IMR-90 (cell line): ENCODE data around the gene SLC4A3. TPM values are rescaled to one million over a fixed set of nuclear protein-coding genes. Genes with fewer than 3 reads are reported as not detected.
A peak's percentile ranks its signal among the peaks of the same experiment; 100 is the strongest.

Experiments used
- ATAC-seq: fragments of 200-7000 bp; cut with Tn5 transposase; 2 replicates; pipeline ENCODE4 v1.9.1; 2020; ENCODE audit warnings: low read depth, mild to moderate bottlenecking, moderate library complexity
- BruUV-seq: library from RNA; stranded (reverse); fragments of 400-500 nt; replicated peaks from 2 replicates; lab custom pipeline; 2021; lab: Mats Ljungman, UMichigan
- CTCF ChIA-PET: fragments of 300-600 bp; formaldehyde crosslinking; extraction: SDS; loops from one replicate; lab custom pipeline; 2021; ENCODE audit warnings: antibody characterized with exemption; lab: Yijun Ruan, JAX
- POLR2A ChIA-PET: fragments of 300-600 bp; sonication (Branson Sonifier 250); formaldehyde crosslinking; loops from one replicate; lab custom pipeline; 2022; ENCODE audit warnings: antibody characterized with exemption; ENCODE audit not compliant: unreplicated experiment; lab: Charles Lee
- DNase-seq: peaks from one replicate; pipeline ENCODE4 v3.0.0; 2013
- H2AFZ ChIP-seq: replicated peaks from 2 replicates; pipeline ENCODE3; 2013; ENCODE audit warnings: low read length, mild to moderate bottlenecking; ENCODE audit not compliant: poor library complexity
- H2AK5ac ChIP-seq: 2 replicates; pipeline ENCODE4 v1.6.1; 2013; ENCODE audit warnings: low read depth, low read length, inconsistent platforms
- H2AK9ac ChIP-seq: replicated peaks from 2 replicates; pipeline ENCODE3; 2013; ENCODE audit warnings: mild to moderate bottlenecking, low read depth, low read length, moderate library complexity; ENCODE audit not compliant: poor library complexity
- H2BK120ac ChIP-seq: 2 replicates; pipeline ENCODE4 v1.6.1; 2013; ENCODE audit warnings: low read depth, low read length, inconsistent platforms
- H2BK15ac ChIP-seq: 3 replicates; pipeline ENCODE4 v1.6.1; 2013; ENCODE audit warnings: low read depth, low read length, inconsistent platforms
- H2BK20ac ChIP-seq: 2 replicates; pipeline ENCODE4 v1.6.1; 2013; ENCODE audit warnings: low read depth, mild to moderate bottlenecking, inconsistent platforms, low read length, moderate library complexity
- H2BK5ac ChIP-seq: 2 replicates; pipeline ENCODE4 v1.6.1; 2013; ENCODE audit warnings: mild to moderate bottlenecking, low read depth, low read length, inconsistent platforms; ENCODE audit not compliant: poor library complexity, severe bottlenecking
- H3K14ac ChIP-seq: replicated peaks from 2 replicates; pipeline ENCODE4 v1.6.1; 2013; ENCODE audit warnings: low read depth, low read length, inconsistent platforms
- H3K18ac ChIP-seq: 2 replicates; pipeline ENCODE4 v1.6.1; 2013; ENCODE audit warnings: low read depth, low read length, control low read depth
- H3K23ac ChIP-seq: 2 replicates; pipeline ENCODE4 v1.6.1; 2013; ENCODE audit warnings: low read depth, low read length, inconsistent platforms
- H3K27ac ChIP-seq: 2 replicates; pipeline ENCODE4 v1.5.1; 2013; ENCODE audit warnings: mild to moderate bottlenecking, control low read depth, low read length; ENCODE audit not compliant: insufficient read depth
- H3K27me3 ChIP-seq: 2 replicates; pipeline ENCODE4 v1.6.1; 2013; ENCODE audit warnings: low read length; ENCODE audit not compliant: control insufficient read depth, insufficient read depth
- H3K36me3 ChIP-seq: 2 replicates; pipeline ENCODE4 v1.6.1; 2013; ENCODE audit warnings: low read length, mixed read lengths; ENCODE audit not compliant: control insufficient read depth, insufficient read depth
- H3K4ac ChIP-seq: 2 replicates; pipeline ENCODE4 v1.6.1; 2013; ENCODE audit warnings: low read depth, low read length, inconsistent platforms
- H3K4me1 ChIP-seq: 2 replicates; pipeline ENCODE4 v1.6.1; 2013; ENCODE audit warnings: low read length, mixed read lengths; ENCODE audit not compliant: control insufficient read depth, insufficient read depth
- H3K4me2 ChIP-seq: 2 replicates; pipeline ENCODE4 v1.6.1; 2013; ENCODE audit warnings: low read depth, mild to moderate bottlenecking, control low read depth, low read length, moderate library complexity
- H3K4me3 ChIP-seq: 2 replicates; pipeline ENCODE4 v1.5.1; 2013; ENCODE audit warnings: low read depth, mild to moderate bottlenecking, control low read depth, low read length, moderate library complexity; ENCODE audit not compliant: insufficient read depth
- H3K56ac ChIP-seq: 2 replicates; pipeline ENCODE4 v1.6.1; 2013; ENCODE audit warnings: low read length, inconsistent platforms; ENCODE audit not compliant: insufficient read depth; ENCODE audit errors: extremely low read depth
- H3K79me1 ChIP-seq, 2 experiments: 2 replicates each; pipeline ENCODE4 v1.6.1; 2013; ENCODE audit warnings: low read length in 2 of 2, inconsistent platforms in 1 of 2, low read depth in 1 of 2
- H3K9ac ChIP-seq: 2 replicates; pipeline ENCODE4 v1.6.1; 2013; ENCODE audit warnings: low read depth, low read length, control low read depth
- H3K9me1 ChIP-seq: 2 replicates; pipeline ENCODE4 v1.6.1; 2013; ENCODE audit warnings: low read length, inconsistent platforms; ENCODE audit not compliant: insufficient read depth
- H3K9me3 ChIP-seq: 2 replicates; pipeline ENCODE4 v1.6.1; 2013; ENCODE audit warnings: low read length; ENCODE audit not compliant: control insufficient read depth, insufficient read depth
- H4K20me1 ChIP-seq: 2 replicates; pipeline ENCODE4 v1.6.1; 2013; ENCODE audit warnings: low read length, inconsistent platforms; ENCODE audit not compliant: insufficient read depth
- H4K5ac ChIP-seq: 2 replicates; pipeline ENCODE4 v1.6.1; 2013; ENCODE audit warnings: mild to moderate bottlenecking, low read depth, low read length, control low read depth
- H4K8ac ChIP-seq, 2 experiments: 2 replicates each; pipeline ENCODE4 v1.6.1; 2013; ENCODE audit warnings: low read depth in 2 of 2, low read length in 2 of 2, control low read depth in 1 of 2, inconsistent platforms in 1 of 2
- H4K91ac ChIP-seq: 2 replicates; pipeline ENCODE4 v1.6.1; 2013; ENCODE audit warnings: low read depth, low read length, inconsistent platforms; ENCODE audit not compliant: insufficient read depth
- CEBPB ChIP-seq: IDR thresholded peaks from 2 replicates; pipeline ENCODE4 v1.6.1; 2012; ENCODE audit warnings: low read depth, low read length, improper control_type of control experiment
- WGBS, 2 experiments: methylation state at CpG; one replicate each; pipeline versions ENCODE4 v1.1.5 to v1.1.7; 2013; ENCODE audit warnings: missing lambda C conversion rate in 2 of 2; ENCODE audit not compliant: insufficient read length in 1 of 2; ENCODE audit errors: extremely low coverage in 2 of 2; 5-methylcytosine and 5-hydroxymethylcytosine counted together
- dilution Hi-C: fragments of 300-500 bp; cut with HindIII; formaldehyde crosslinking; loops from one replicate; pipeline ENCODE4 v1.14.3; 2018; ENCODE audit warnings: low sequenced_read_pairs; ENCODE audit not compliant: unreplicated experiment
- in situ Hi-C: fragments of 300-500 bp; cut with MboI; formaldehyde crosslinking; loops from 3 replicates; pipeline ENCODE4 v1.14.3; 2019; ENCODE audit warnings: low sequenced_read_pairs, inconsistent platforms, mixed read lengths
- intact Hi-C: fragments of 100-400 bp; cut with micrococcal nuclease; formaldehyde crosslinking; loops from 2 replicates; pipeline ENCODE4 v1.10.0; 2022
- polyA plus RNA-seq, 3 experiments: library from polyadenylated mRNA; depleted of rRNA; stranded (reverse); fragments of >200 nt; gene quantifications; 2 replicates each; pipeline ENCODE4 v1.2.3, GENCODE V29; 2012; ENCODE audit warnings: low replicate concordance in 1 of 3
- total RNA-seq: library from RNA; depleted of rRNA; stranded (reverse); fragments of >200 nt; gene quantifications from 2 replicates; pipeline ENCODE4 v1.2.3, GENCODE V29; 2012

Gene SLC4A3
- total and polyA plus RNA-seq, 2 of the 4 experiments (the other 2 are of a cell fraction): 0.90 to 6.1 TPM

- 0 out of 2 replicates have a peak overlapping the region, but pooled peaks have one; percentile 19 for H4K91ac ChIP-seq
- 0 out of 2 replicates have a peak overlapping the region, but pooled peaks have one; percentile 31 for H3K9ac ChIP-seq
- peaks cover 5% of the 10 kb centered on the region for H3K4me1 ChIP-seq
- peak overlapping the region; percentile 79; the same call in 1 of the 2 replicates for H4K5ac ChIP-seq
- ChIA-PET CTCF (no interaction called here), POLR2A (interaction anchor here (0.5 kb wide), 1 partner anchor 100 kb away, joined by 3 read pairs; no protein-coding TSS in a partner anchor)
- H4K20me1 ChIP-seq: peaks cover 3% of the 10 kb centered on the region; the same call in 1 of the 2 replicates
- H3K56ac ChIP-seq: no peak overlapping the region
- H3K14ac ChIP-seq: peak overlapping the region; percentile 50; the same call in 1 of the 2 replicates
- no peaks in the 10 kb centered on the region for H3K36me3 ChIP-seq
- H2AFZ ChIP-seq: peak overlapping the region; percentile 79
- peak overlapping the region; percentile 90; the same call in 1 of the 2 replicates for H3K18ac ChIP-seq
- peak overlapping the region; percentile 36; the same call in 1 of the 2 replicates for H2BK20ac ChIP-seq
- H3K4me3 ChIP-seq: peak overlapping the region; percentile 55; the same call in 1 of the 2 replicates
- peak overlapping the region; percentile 73 for H2AK9ac ChIP-seq
- no peak for TF ChIP-seq CEBPB
- peak overlapping the region; percentile 91 for H3K4me2 ChIP-seq
- WGBS, 2 experiments: 30% methylated on average over 5 of the region's 18 CpGs; no CpG with 5 or more reads in 1 of the 2 experiments
- BruUV-seq: no TSS peak
- peak; percentile 47; the same call in 1 of the 2 replicates for ATAC-seq
- H2AK5ac ChIP-seq: no peak overlapping the region
- peak overlapping the region; percentile 68 for H3K4ac ChIP-seq
- peak; percentile 43 for DNase-seq
- peak overlapping the region in 1 of 2 experiments; percentile 87; a peak in 2 of 4 replicates for H4K8ac ChIP-seq
- no peaks in the 10 kb centered on the region; the same call in 1 of the 2 replicates for H3K27me3 ChIP-seq
- dilution Hi-C loops: no loop called here
- peak overlapping the region; percentile 39; the same call in 1 of the 3 replicates for H2BK15ac ChIP-seq
- peak overlapping the region; percentile 72 for H2BK5ac ChIP-seq
- intact Hi-C loops: loop anchor here (5.0 kb wide), 1 partner anchor 88 kb away; the partner anchor contains the start of gene STK11IP
- peak overlapping the region; percentile 77 for H2BK120ac ChIP-seq
- in situ Hi-C loops: loop anchor here (5.0 kb wide), 1 partner anchor 38 kb away; no protein-coding TSS in a partner anchor
- no peak overlapping the region for H3K27ac ChIP-seq
- H3K9me3 ChIP-seq: no peaks in the 10 kb centered on the region
- no peaks in the 10 kb centered on the region for H3K79me1 ChIP-seq
- H3K9me1 ChIP-seq: peaks cover 2% of the 10 kb centered on the region
- H3K23ac ChIP-seq: no peak overlapping the region
These were observed 57.6 kb downstream of the SLC4A3 start for GRCh38 chr2:219684721-219685689.
